ENCODE results near the gene IL13RA1. TPM values are rescaled to one million over a fixed set of nuclear protein-coding genes. Genes with fewer than 3 reads are reported as not detected.

The IL13RA1 gene
- total RNA-seq, 1 donor from 2014 or later: 41.1 TPM

- no peaks in the 10 kb centered on the region for H3K9me3 ChIP-seq (ENCODE audit: insufficient read depth, low read depth, low read length)
- no peak overlapping the region for H3K4me3 Mint-ChIP-seq (ENCODE audit: unreplicated experiment)
- TF ChIP-seq CTCF (IDR thresholded peaks at IDR 0.05; ENCODE audit: insufficient read depth, low read depth, low read length): no peak
- H3K9ac ChIP-seq (ENCODE audit: low read length): no peak overlapping the region
- peak; percentile 99 for FAIRE-seq
- no peak overlapping the region for H3K4me3 ChIP-seq (ENCODE audit: insufficient read depth, low read depth, low read length)
- DNase-seq (ENCODE audit: low read depth): no peak
- H3K9me3 Mint-ChIP-seq (ENCODE audit: unreplicated experiment): no peaks in the 10 kb centered on the region
- H3K4me1 Mint-ChIP-seq (ENCODE audit: low read depth, unreplicated experiment): peaks cover 9% of the 10 kb centered on the region
- H4K20me1 ChIP-seq (ENCODE audit: insufficient read depth, low read length): no peaks in the 10 kb centered on the region
- no peaks in the 10 kb centered on the region for H3K36me3 Mint-ChIP-seq (ENCODE audit: low read depth, unreplicated experiment)
- H3K27me3 ChIP-seq (ENCODE audit: insufficient read depth, low read length): no peaks in the 10 kb centered on the region
- H3K27ac Mint-ChIP-seq (ENCODE audit: unreplicated experiment): no peak overlapping the region
- peak overlapping the region; percentile 39 for H3K4me2 ChIP-seq (ENCODE audit: low read length)
- no peak overlapping the region for H3K27ac ChIP-seq (ENCODE audit: low read depth, low read length)
- no peaks in the 10 kb centered on the region for H3K79me2 ChIP-seq (ENCODE audit: insufficient read depth, low read length)
- H2AFZ ChIP-seq (ENCODE audit: low read depth, low read length): no peak overlapping the region
- H3K4me1 ChIP-seq (ENCODE audit: insufficient read depth, low read length): peaks cover 15% of the 10 kb centered on the region
- H3K27me3 Mint-ChIP-seq (ENCODE audit: low read depth, unreplicated experiment): no peaks in the 10 kb centered on the region
- no peaks in the 10 kb centered on the region for H3K36me3 ChIP-seq (ENCODE audit: insufficient read depth, low read length)
Measured at GRCh38 chrX:118724775-118725174, 2.6 kb upstream of the IL13RA1 start.

GRCh38 chrX:118726396-118726795 is 1.0 kb upstream of the IL13RA1 start:
- Histone ChIP-seq H3K4me2 (ENCODE audit: low read length) (peak overlapping the region; percentile 84), H3K4me3 (ENCODE audit: insufficient read depth, low read depth, low read length) (no peak overlapping the region), H3K79me2 (ENCODE audit: insufficient read depth, low read length) (no peaks in the 10 kb centered on the region), H3K9ac (ENCODE audit: low read length) (no peak overlapping the region), H2AFZ (ENCODE audit: low read depth, low read length) (no peak overlapping the region), H3K9me3 (ENCODE audit: insufficient read depth, low read depth, low read length) (no peaks in the 10 kb centered on the region), H3K4me1 (ENCODE audit: insufficient read depth, low read length) (peaks cover 19% of the 10 kb centered on the region), H3K27me3 (ENCODE audit: insufficient read depth, low read length) (no peaks in the 10 kb centered on the region), H3K36me3 (ENCODE audit: insufficient read depth, low read length) (no peaks in the 10 kb centered on the region), H4K20me1 (ENCODE audit: insufficient read depth, low read length) (no peaks in the 10 kb centered on the region), H3K27ac (ENCODE audit: low read depth, low read length) (no peak overlapping the region)
- Mint-ChIP-seq H3K27me3 (ENCODE audit: low read depth, unreplicated experiment) (no peaks in the 10 kb centered on the region), H3K4me3 (ENCODE audit: unreplicated experiment) (peak overlapping the region; percentile 68), H3K36me3 (ENCODE audit: low read depth, unreplicated experiment) (no peaks in the 10 kb centered on the region), H3K4me1 (ENCODE audit: low read depth, unreplicated experiment) (peaks cover 15% of the 10 kb centered on the region), H3K27ac (ENCODE audit: unreplicated experiment) (no peak overlapping the region), H3K9me3 (ENCODE audit: unreplicated experiment) (no peaks in the 10 kb centered on the region)
- DNase-seq (ENCODE audit: low read depth): no peak
- FAIRE-seq: no peak
- TF ChIP-seq CTCF (IDR thresholded peaks at IDR 0.05; ENCODE audit: insufficient read depth, low read depth, low read length) (no peak), EZH2 (IDR thresholded peaks at IDR 0.05; ENCODE audit: insufficient read depth, low read length) (no peak)

- FAIRE-seq: no peak
- peak overlapping the region; percentile 65 for H3K27ac ChIP-seq (ENCODE audit: low read depth, low read length)
Measured at GRCh38 chrX:118727686-118728339, 407 bp downstream of the IL13RA1 start.

More at GRCh38 chrX:118727686-118728339, 407 bp downstream of the IL13RA1 start:
- no peaks in the 10 kb centered on the region for H3K27me3 ChIP-seq (ENCODE audit: insufficient read depth, low read length)
- H3K36me3 ChIP-seq (ENCODE audit: insufficient read depth, low read length): no peaks in the 10 kb centered on the region
- peak overlapping the region; percentile 84 for H3K4me2 ChIP-seq (ENCODE audit: low read length)
- H3K27me3 Mint-ChIP-seq (ENCODE audit: low read depth, unreplicated experiment): no peaks in the 10 kb centered on the region
- peaks cover 1% of the 10 kb centered on the region for H3K79me2 ChIP-seq (ENCODE audit: insufficient read depth, low read length)
- peaks cover 19% of the 10 kb centered on the region for H3K4me1 ChIP-seq (ENCODE audit: insufficient read depth, low read length)
- no peaks in the 10 kb centered on the region for H3K36me3 Mint-ChIP-seq (ENCODE audit: low read depth, unreplicated experiment)
- H3K4me3 ChIP-seq (ENCODE audit: insufficient read depth, low read depth, low read length): peak overlapping the region; percentile 64
- H3K9ac ChIP-seq (ENCODE audit: low read length): peak overlapping the region; percentile 79
- no peaks in the 10 kb centered on the region for H3K9me3 ChIP-seq (ENCODE audit: insufficient read depth, low read depth, low read length)
- H4K20me1 ChIP-seq (ENCODE audit: insufficient read depth, low read length): no peaks in the 10 kb centered on the region
- peak overlapping the region; percentile 85 for H3K4me3 Mint-ChIP-seq (ENCODE audit: unreplicated experiment)
- H3K9me3 Mint-ChIP-seq (ENCODE audit: unreplicated experiment): no peaks in the 10 kb centered on the region
- H3K27ac Mint-ChIP-seq (ENCODE audit: unreplicated experiment): peak overlapping the region; percentile 83
- H3K4me1 Mint-ChIP-seq (ENCODE audit: low read depth, unreplicated experiment): peaks cover 15% of the 10 kb centered on the region
- peak overlapping the region; percentile 78 for H2AFZ ChIP-seq (ENCODE audit: low read depth, low read length)
- TF ChIP-seq CTCF (IDR thresholded peaks at IDR 0.05; ENCODE audit: insufficient read depth, low read depth, low read length): no peak
- no peak for TF ChIP-seq EZH2 (IDR thresholded peaks at IDR 0.05; ENCODE audit: insufficient read depth, low read length)
- peak; percentile 8 for DNase-seq (ENCODE audit: low read depth)

Measured in astrocyte (in vitro differentiated cells and primary cell).